Neural cell (in vitro differentiated cells): ENCODE results near the gene MFF. TPM values are rescaled to one million over a fixed set of nuclear protein-coding genes. Genes with fewer than 3 reads are reported as not detected.

Experiments used
- H2AFZ ChIP-seq: fragments of 200-600, 300-800 bp; sonication (generic), shearing (Covaris generic); 2 replicates; pipeline ENCODE4 v1.6.0; 2014; ENCODE audit warnings: low read depth, mild to moderate bottlenecking, antibody characterized with exemption, low read length, moderate library complexity
- H3F3A ChIP-seq: fragments of 200-600 bp; shearing (Covaris generic); 2 replicates; pipeline ENCODE4 v1.6.1; 2016; ENCODE audit warnings: mild to moderate bottlenecking, moderate library complexity, mixed read lengths, antibody characterized with exemption, low read length; ENCODE audit not compliant: insufficient read depth, poor library complexity, severe bottlenecking
- H3K27ac ChIP-seq: fragments of 200-600, 300-800 bp; sonication (generic), shearing (Covaris generic); 2 replicates; pipeline ENCODE4 v1.5.1; 2014; ENCODE audit warnings: mild to moderate bottlenecking, low read length, moderate library complexity
- H3K27me3 ChIP-seq: fragments of 300-800, 200-600 bp; sonication (generic), shearing (Covaris generic); 2 replicates; pipeline ENCODE4 v1.6.0; 2014; ENCODE audit warnings: mild to moderate bottlenecking, low read depth, low read length, moderate library complexity; ENCODE audit not compliant: insufficient read depth
- H3K36me3 ChIP-seq: fragments of 300-800, 200-600 bp; sonication (generic), shearing (Covaris generic); 2 replicates; pipeline ENCODE4 v1.5.1; 2014; ENCODE audit warnings: mild to moderate bottlenecking, antibody characterized with exemption, low read length, moderate library complexity; ENCODE audit not compliant: insufficient read depth
- H3K4me2 ChIP-seq: fragments of 300-800, 200-600 bp; sonication (generic), shearing (Covaris generic); 2 replicates; pipeline ENCODE4 v1.6.0; 2014; ENCODE audit warnings: mild to moderate bottlenecking, low read length
- H3K4me3 ChIP-seq: fragments of 300-800, 200-600 bp; sonication (generic), shearing (Covaris generic); 2 replicates; pipeline ENCODE4 v1.5.1; 2014; ENCODE audit warnings: mild to moderate bottlenecking, low read length, moderate library complexity
- H3K79me2 ChIP-seq: fragments of 200-600 bp; shearing (Covaris generic); replicated peaks from 2 replicates; pipeline ENCODE4 v1.6.0; 2014; ENCODE audit warnings: mild to moderate bottlenecking, low read length, moderate library complexity; ENCODE audit not compliant: insufficient read depth
- H3K9ac ChIP-seq: fragments of 300-800, 200-600 bp; sonication (generic), shearing (Covaris generic); 2 replicates; pipeline ENCODE4 v1.6.1; 2016; ENCODE audit warnings: mild to moderate bottlenecking, low read length, mixed read lengths
- H3K9me2 ChIP-seq: fragments of 200-600 bp; shearing (Covaris generic); 2 replicates; pipeline ENCODE4 v1.6.1; 2016; ENCODE audit warnings: mild to moderate bottlenecking, low read length, mixed read lengths; ENCODE audit not compliant: insufficient read depth
- H3K9me3 ChIP-seq: fragments of 200-600, 300-800 bp; sonication (generic), shearing (Covaris generic); 2 replicates; pipeline ENCODE4 v1.6.1; 2016; ENCODE audit warnings: mild to moderate bottlenecking, mixed run types, low read length, moderate library complexity, mixed read lengths
- H4K20me1 ChIP-seq: fragments of 200-600 bp; shearing (Covaris generic); 2 replicates; pipeline ENCODE4 v1.6.1; 2016; ENCODE audit warnings: mild to moderate bottlenecking, mixed run types; ENCODE audit not compliant: insufficient read depth
- CTCF ChIP-seq: fragments of 450-650 bp; IDR thresholded peaks from 2 replicates; pipeline ENCODE4 v1.5.1; 2014; ENCODE audit warnings: antibody characterized with exemption, mild to moderate bottlenecking, moderate library complexity; ENCODE audit not compliant: poor library complexity, severe bottlenecking
- EP300 ChIP-seq: fragments of 450-650 bp; conservative IDR thresholded peaks from 2 replicates; pipeline ENCODE4 v1.6.1; 2014; ENCODE audit warnings: antibody characterized with exemption, mild to moderate bottlenecking, moderate library complexity; ENCODE audit not compliant: poor library complexity, severe bottlenecking
- EZH2 ChIP-seq: fragments of 200-600, 300-800 bp; shearing (Covaris generic), sonication (generic); IDR thresholded peaks from 2 replicates; pipeline ENCODE4 v1.6.1; 2014; ENCODE audit warnings: antibody characterized with exemption, low read length, borderline replicate concordance, mild to moderate bottlenecking; ENCODE audit not compliant: insufficient read depth, poor library complexity, severe bottlenecking
- MXI1 ChIP-seq: fragments of 450-650 bp; conservative IDR thresholded peaks from 2 replicates; pipeline ENCODE4 v1.6.1; 2014; ENCODE audit warnings: antibody characterized with exemption, mild to moderate bottlenecking; ENCODE audit not compliant: poor library complexity, severe bottlenecking
- POLR2AphosphoS5 ChIP-seq: IDR thresholded peaks from 2 replicates; pipeline ENCODE4 v1.6.1; 2012
- RAD21 ChIP-seq: fragments of 450-650 bp; conservative IDR thresholded peaks from 2 replicates; pipeline ENCODE4 v1.6.1; 2014; ENCODE audit warnings: antibody characterized with exemption, mild to moderate bottlenecking, moderate library complexity
- REST ChIP-seq: IDR thresholded peaks from 2 replicates; pipeline ENCODE4 v1.6.1; 2012; ENCODE audit warnings: borderline replicate concordance
- SMC3 ChIP-seq: fragments of 450-650 bp; conservative IDR thresholded peaks from 2 replicates; pipeline ENCODE4 v1.6.1; 2014; ENCODE audit warnings: antibody characterized with exemption, mild to moderate bottlenecking, moderate library complexity; ENCODE audit not compliant: poor library complexity
- TAF1 ChIP-seq: IDR thresholded peaks from 2 replicates; pipeline ENCODE4 v1.6.1; 2012; ENCODE audit warnings: low read depth
- polyA plus RNA-seq: library from polyadenylated mRNA; depleted of rRNA; stranded (reverse); fragments of >200 nt; gene quantifications from 2 replicates; pipeline ENCODE4 v1.2.3, GENCODE V29; 2014

Gene MFF
- polyA plus RNA-seq, 1 donor from 2014 or later: 192 TPM

GRCh38 chr2:227320305-227321094 is 4.6 kb upstream of the MFF start:
- no peak overlapping the region for H3K4me2 ChIP-seq
- H3K27me3 ChIP-seq: no peaks in the 10 kb centered on the region
- H2AFZ ChIP-seq: no peak overlapping the region
- no peak overlapping the region for H3K27ac ChIP-seq
- H3K36me3 ChIP-seq: no peaks in the 10 kb centered on the region
- no peak overlapping the region for H3K9ac ChIP-seq
- H3K9me2 ChIP-seq: no peaks in the 10 kb centered on the region
- H3K9me3 ChIP-seq: no peaks in the 10 kb centered on the region
- H3F3A ChIP-seq: no peaks in the 10 kb centered on the region
- no peak overlapping the region for H3K4me3 ChIP-seq
- no peaks in the 10 kb centered on the region for H4K20me1 ChIP-seq
- H3K79me2 ChIP-seq: peaks cover 2% of the 10 kb centered on the region
- TF ChIP-seq EZH2: no peak
- TF ChIP-seq POLR2AphosphoS5: no peak
- TF ChIP-seq TAF1: no peak
- no peak for TF ChIP-seq SMC3
- no peak for TF ChIP-seq RAD21
- TF ChIP-seq REST: no peak
- TF ChIP-seq CTCF: no peak
- no peak for TF ChIP-seq MXI1
- no peak for TF ChIP-seq EP300

GRCh38 chr2:227322530-227323205 is 2.4 kb upstream of the MFF start:
- Histone ChIP-seq H3K27ac (no peak overlapping the region), H3K9me2 (no peaks in the 10 kb centered on the region), H3K36me3 (no peaks in the 10 kb centered on the region), H3K79me2 (peaks cover 23% of the 10 kb centered on the region), H4K20me1 (no peaks in the 10 kb centered on the region), H2AFZ (no peak overlapping the region), H3K4me3 (no peak overlapping the region), H3K9me3 (no peaks in the 10 kb centered on the region), H3K27me3 (no peaks in the 10 kb centered on the region), H3K4me2 (no peak overlapping the region), H3F3A (peaks cover 4% of the 10 kb centered on the region), H3K9ac (no peak overlapping the region)
- TF ChIP-seq MXI1: no peak
- no peak for TF ChIP-seq POLR2AphosphoS5
- no peak for TF ChIP-seq RAD21
- TF ChIP-seq TAF1: no peak
- TF ChIP-seq SMC3: no peak
- TF ChIP-seq REST: no peak
- no peak for TF ChIP-seq EP300
